IMR-90 (cell line): ENCODE results near the gene GGPS1. TPM values are rescaled to one million over a fixed set of nuclear protein-coding genes. Genes with fewer than 3 reads are reported as not detected.

ENCODE experiments used
- ATAC-seq: fragments of 200-7000 bp; cut with Tn5 transposase; 2 replicates; pipeline ENCODE4 v1.9.1; 2020; ENCODE audit warnings: low read depth, mild to moderate bottlenecking, moderate library complexity
- BruUV-seq: library from RNA; stranded (reverse); fragments of 400-500 nt; replicated peaks from 2 replicates; lab custom pipeline; 2021; lab: Mats Ljungman, UMichigan
- CTCF ChIA-PET: fragments of 300-600 bp; formaldehyde crosslinking; extraction: SDS; loops from one replicate; lab custom pipeline; 2021; ENCODE audit warnings: antibody characterized with exemption; lab: Yijun Ruan, JAX
- POLR2A ChIA-PET: fragments of 300-600 bp; sonication (Branson Sonifier 250); formaldehyde crosslinking; loops from one replicate; lab custom pipeline; 2022; ENCODE audit warnings: antibody characterized with exemption; ENCODE audit not compliant: unreplicated experiment; lab: Charles Lee
- DNase-seq: peaks from one replicate; pipeline ENCODE4 v3.0.0; 2013
- H2AFZ ChIP-seq: replicated peaks from 2 replicates; pipeline ENCODE3; 2013; ENCODE audit warnings: low read length, mild to moderate bottlenecking; ENCODE audit not compliant: poor library complexity
- H2AK5ac ChIP-seq: 2 replicates; pipeline ENCODE4 v1.6.1; 2013; ENCODE audit warnings: low read depth, low read length, inconsistent platforms
- H2AK9ac ChIP-seq: replicated peaks from 2 replicates; pipeline ENCODE3; 2013; ENCODE audit warnings: mild to moderate bottlenecking, low read depth, low read length, moderate library complexity; ENCODE audit not compliant: poor library complexity
- H2BK120ac ChIP-seq: 2 replicates; pipeline ENCODE4 v1.6.1; 2013; ENCODE audit warnings: low read depth, low read length, inconsistent platforms
- H2BK15ac ChIP-seq: 3 replicates; pipeline ENCODE4 v1.6.1; 2013; ENCODE audit warnings: low read depth, low read length, inconsistent platforms
- H2BK20ac ChIP-seq: 2 replicates; pipeline ENCODE4 v1.6.1; 2013; ENCODE audit warnings: low read depth, mild to moderate bottlenecking, inconsistent platforms, low read length, moderate library complexity
- H2BK5ac ChIP-seq: 2 replicates; pipeline ENCODE4 v1.6.1; 2013; ENCODE audit warnings: mild to moderate bottlenecking, low read depth, low read length, inconsistent platforms; ENCODE audit not compliant: poor library complexity, severe bottlenecking
- H3K14ac ChIP-seq: replicated peaks from 2 replicates; pipeline ENCODE4 v1.6.1; 2013; ENCODE audit warnings: low read depth, low read length, inconsistent platforms
- H3K18ac ChIP-seq: 2 replicates; pipeline ENCODE4 v1.6.1; 2013; ENCODE audit warnings: low read depth, low read length, control low read depth
- H3K23ac ChIP-seq: 2 replicates; pipeline ENCODE4 v1.6.1; 2013; ENCODE audit warnings: low read depth, low read length, inconsistent platforms
- H3K27ac ChIP-seq: 2 replicates; pipeline ENCODE4 v1.5.1; 2013; ENCODE audit warnings: mild to moderate bottlenecking, control low read depth, low read length; ENCODE audit not compliant: insufficient read depth
- H3K27me3 ChIP-seq: 2 replicates; pipeline ENCODE4 v1.6.1; 2013; ENCODE audit warnings: low read length; ENCODE audit not compliant: control insufficient read depth, insufficient read depth
- H3K36me3 ChIP-seq: 2 replicates; pipeline ENCODE4 v1.6.1; 2013; ENCODE audit warnings: low read length, mixed read lengths; ENCODE audit not compliant: control insufficient read depth, insufficient read depth
- H3K4ac ChIP-seq: 2 replicates; pipeline ENCODE4 v1.6.1; 2013; ENCODE audit warnings: low read depth, low read length, inconsistent platforms
- H3K4me1 ChIP-seq: 2 replicates; pipeline ENCODE4 v1.6.1; 2013; ENCODE audit warnings: low read length, mixed read lengths; ENCODE audit not compliant: control insufficient read depth, insufficient read depth
- H3K4me2 ChIP-seq: 2 replicates; pipeline ENCODE4 v1.6.1; 2013; ENCODE audit warnings: low read depth, mild to moderate bottlenecking, control low read depth, low read length, moderate library complexity
- H3K4me3 ChIP-seq: 2 replicates; pipeline ENCODE4 v1.5.1; 2013; ENCODE audit warnings: low read depth, mild to moderate bottlenecking, control low read depth, low read length, moderate library complexity; ENCODE audit not compliant: insufficient read depth
- H3K56ac ChIP-seq: 2 replicates; pipeline ENCODE4 v1.6.1; 2013; ENCODE audit warnings: low read length, inconsistent platforms; ENCODE audit not compliant: insufficient read depth; ENCODE audit errors: extremely low read depth
- H3K79me1 ChIP-seq, 2 experiments: 2 replicates each; pipeline ENCODE4 v1.6.1; 2013; ENCODE audit warnings: low read length in 2 of 2, inconsistent platforms in 1 of 2, low read depth in 1 of 2
- H3K9ac ChIP-seq: 2 replicates; pipeline ENCODE4 v1.6.1; 2013; ENCODE audit warnings: low read depth, low read length, control low read depth
- H3K9me1 ChIP-seq: 2 replicates; pipeline ENCODE4 v1.6.1; 2013; ENCODE audit warnings: low read length, inconsistent platforms; ENCODE audit not compliant: insufficient read depth
- H3K9me3 ChIP-seq: 2 replicates; pipeline ENCODE4 v1.6.1; 2013; ENCODE audit warnings: low read length; ENCODE audit not compliant: control insufficient read depth, insufficient read depth
- H4K20me1 ChIP-seq: 2 replicates; pipeline ENCODE4 v1.6.1; 2013; ENCODE audit warnings: low read length, inconsistent platforms; ENCODE audit not compliant: insufficient read depth
- H4K5ac ChIP-seq: 2 replicates; pipeline ENCODE4 v1.6.1; 2013; ENCODE audit warnings: mild to moderate bottlenecking, low read depth, low read length, control low read depth
- H4K8ac ChIP-seq, 2 experiments: 2 replicates each; pipeline ENCODE4 v1.6.1; 2013; ENCODE audit warnings: low read depth in 2 of 2, low read length in 2 of 2, control low read depth in 1 of 2, inconsistent platforms in 1 of 2
- H4K91ac ChIP-seq: 2 replicates; pipeline ENCODE4 v1.6.1; 2013; ENCODE audit warnings: low read depth, low read length, inconsistent platforms; ENCODE audit not compliant: insufficient read depth
- BHLHE40 ChIP-seq: fragments of 150-350 bp; IDR thresholded peaks from 2 replicates; pipeline ENCODE4 v1.6.1; 2016; ENCODE audit warnings: mild to moderate bottlenecking, low read depth, low read length
- CEBPB ChIP-seq: IDR thresholded peaks from 2 replicates; pipeline ENCODE4 v1.6.1; 2012; ENCODE audit warnings: low read depth, low read length, improper control_type of control experiment
- CHD1 ChIP-seq: IDR thresholded peaks from 2 replicates; pipeline ENCODE4 v1.6.1; 2012; ENCODE audit warnings: low read depth, low read length, improper control_type of control experiment
- CTCF ChIP-seq: conservative IDR thresholded peaks from 2 replicates; pipeline ENCODE4 v1.5.1; 2012; ENCODE audit warnings: mild to moderate bottlenecking, low read depth, low read length, improper control_type of control experiment
- ELK1 ChIP-seq: fragments of 150-350 bp; IDR thresholded peaks from 2 replicates; pipeline ENCODE4 v1.6.1; 2016; ENCODE audit warnings: low read depth, mild to moderate bottlenecking, low read length, moderate library complexity, borderline replicate concordance
- FOS ChIP-seq: fragments of 150-350 bp; IDR thresholded peaks from 2 replicates; pipeline ENCODE4 v1.6.1; 2016; ENCODE audit warnings: low read depth, low read length
- MAFK ChIP-seq: IDR thresholded peaks from 2 replicates; pipeline ENCODE4 v1.6.1; 2012; ENCODE audit warnings: low read depth, low read length, improper control_type of control experiment
- MAZ ChIP-seq: IDR thresholded peaks from 2 replicates; pipeline ENCODE4 v1.6.1; 2012; ENCODE audit warnings: low read depth, mild to moderate bottlenecking, low read length, improper control_type of control experiment, moderate library complexity, borderline replicate concordance
- MXI1 ChIP-seq: IDR thresholded peaks from 2 replicates; pipeline ENCODE4 v1.6.1; 2012; ENCODE audit warnings: low read depth, mild to moderate bottlenecking, low read length, moderate library complexity, borderline replicate concordance
- NFE2L2 ChIP-seq: fragments of 150-350 bp; IDR thresholded peaks from 2 replicates; pipeline ENCODE4 v1.6.1; 2016; ENCODE audit warnings: low read depth, mild to moderate bottlenecking, low read length
- POLR2A ChIP-seq: IDR thresholded peaks from 2 replicates; pipeline ENCODE4 v1.6.1; 2012; ENCODE audit warnings: mild to moderate bottlenecking, low read depth, low read length
- RAD21 ChIP-seq: IDR thresholded peaks from 2 replicates; pipeline ENCODE4 v1.6.1; 2012; ENCODE audit warnings: low read length, improper control_type of control experiment
- RCOR1 ChIP-seq: IDR thresholded peaks from 2 replicates; pipeline ENCODE4 v1.6.1; 2012; ENCODE audit warnings: mild to moderate bottlenecking, low read length, improper control_type of control experiment; ENCODE audit not compliant: insufficient replicate concordance
- RFX5 ChIP-seq: IDR thresholded peaks from 2 replicates; pipeline ENCODE4 v1.8.0; 2012; ENCODE audit warnings: low read depth, mild to moderate bottlenecking, low read length, moderate library complexity
- SMC3 ChIP-seq: fragments of 150-350 bp; IDR thresholded peaks from 2 replicates; pipeline ENCODE4 v1.6.1; 2016; ENCODE audit warnings: low read depth, mild to moderate bottlenecking, antibody characterized with exemption, low read length, moderate library complexity
- USF2 ChIP-seq: fragments of 150-350 bp; IDR thresholded peaks from 2 replicates; pipeline ENCODE4 v1.6.1; 2017; ENCODE audit warnings: mild to moderate bottlenecking, antibody characterized with exemption, low read length, low read depth
- WGBS, 2 experiments: methylation state at CpG; one replicate each; pipeline versions ENCODE4 v1.1.5 to v1.1.7; 2013; ENCODE audit warnings: missing lambda C conversion rate in 2 of 2; ENCODE audit not compliant: insufficient read length in 1 of 2; ENCODE audit errors: extremely low coverage in 2 of 2; 5-methylcytosine and 5-hydroxymethylcytosine counted together
- dilution Hi-C: fragments of 300-500 bp; cut with HindIII; formaldehyde crosslinking; loops from one replicate; pipeline ENCODE4 v1.14.3; 2018; ENCODE audit warnings: low sequenced_read_pairs; ENCODE audit not compliant: unreplicated experiment
- in situ Hi-C: fragments of 300-500 bp; cut with MboI; formaldehyde crosslinking; loops from 3 replicates; pipeline ENCODE4 v1.14.3; 2019; ENCODE audit warnings: low sequenced_read_pairs, inconsistent platforms, mixed read lengths
- intact Hi-C: fragments of 100-400 bp; cut with micrococcal nuclease; formaldehyde crosslinking; loops from 2 replicates; pipeline ENCODE4 v1.10.0; 2022
- polyA plus RNA-seq, 3 experiments: library from polyadenylated mRNA; depleted of rRNA; stranded (reverse); fragments of >200 nt; gene quantifications; 2 replicates each; pipeline ENCODE4 v1.2.3, GENCODE V29; 2012; ENCODE audit warnings: low replicate concordance in 1 of 3
- total RNA-seq: library from RNA; depleted of rRNA; stranded (reverse); fragments of >200 nt; gene quantifications from 2 replicates; pipeline ENCODE4 v1.2.3, GENCODE V29; 2012

The GGPS1 gene
- total and polyA plus RNA-seq, 2 of the 4 experiments (the other 2 are of a cell fraction): 16.4 to 21.5 TPM

GRCh38 chr1:235369802-235370201, 41.4 kb downstream of the GGPS1 start:
- no peak overlapping the region for H3K23ac ChIP-seq
- H3K9me1 ChIP-seq: 0 out of 2 replicates have a peak, but pooled peaks cover 3% of the 10 kb centered on the region
- H3K4me1 ChIP-seq: 0 out of 2 replicates have a peak, but pooled peaks cover 2% of the 10 kb centered on the region
- H3K4ac ChIP-seq: no peak overlapping the region
- DNase-seq (no peak), ATAC-seq (no peak)
- no peak overlapping the region for H3K9ac ChIP-seq
- H3K18ac ChIP-seq: no peak overlapping the region
- H2BK5ac ChIP-seq: no peak overlapping the region
- H2BK120ac ChIP-seq: no peak overlapping the region
- intact Hi-C loops (no loop called here), dilution Hi-C loops (no loop called here), in situ Hi-C loops (no loop called here)
- peaks cover 24 to 37% of the 10 kb centered on the region in 2 experiments for H3K79me1 ChIP-seq
- H4K8ac ChIP-seq: no peak overlapping the region
- POLR2A ChIA-PET: no interaction called here
- no peaks in the 10 kb centered on the region for H3K27me3 ChIP-seq
- WGBS, 2 experiments: 100% methylated on average over 2 of the region's 5 CpGs; no CpG with 5 or more reads in 1 of the 2 experiments
- H2BK20ac ChIP-seq: no peak overlapping the region
- no peak overlapping the region for H3K56ac ChIP-seq
- no peak overlapping the region for H3K27ac ChIP-seq
- H2AK5ac ChIP-seq: no peak overlapping the region
- peaks cover 1% of the 10 kb centered on the region; the same call in 1 of the 2 replicates for H3K36me3 ChIP-seq
- no TSS peak for BruUV-seq
- no peaks in the 10 kb centered on the region for H3K9me3 ChIP-seq
- TF ChIP-seq POLR2A (no peak), MAFK (no peak), ELK1 (no peak), CEBPB (no peak), USF2 (no peak), MAZ (no peak), BHLHE40 (no peak), MXI1 (no peak), SMC3 (no peak), NFE2L2 (no peak), RAD21 (no peak), CHD1 (no peak), CTCF (no peak), RFX5 (no peak), FOS (no peak), RCOR1 (no peak)
- H2AFZ ChIP-seq: no peak overlapping the region
- no peak overlapping the region for H4K91ac ChIP-seq
- H3K4me3 ChIP-seq: no peak overlapping the region
- H2BK15ac ChIP-seq: no peak overlapping the region
- no peaks in the 10 kb centered on the region for H4K20me1 ChIP-seq
- H2AK9ac ChIP-seq: no peak overlapping the region
- no peak overlapping the region for H3K14ac ChIP-seq
- H3K4me2 ChIP-seq: no peak overlapping the region
- H4K5ac ChIP-seq: no peak overlapping the region
- CTCF ChIA-PET: no interaction called here
